Neural crest cell (in vitro differentiated cells): Measurements from ENCODE around the gene LZTR1. TPM values are rescaled to one million over a fixed set of nuclear protein-coding genes. Genes with fewer than 3 reads are reported as not detected.
A peak's percentile ranks its signal among the peaks of the same experiment; 100 is the strongest.

Experiments
- DNase-seq: peaks from one replicate; pipeline ENCODE4 v3.0.0; 2021; ENCODE audit warnings: low read depth, mixed read lengths, low spot score
- H3K27ac Mint-ChIP-seq: one replicate; pipeline ENCODE4 v1.8.0; 2021; ENCODE audit warnings: mild to moderate bottlenecking, mixed read lengths; ENCODE audit not compliant: unreplicated experiment
- H3K27me3 Mint-ChIP-seq: 2 replicates; pipeline ENCODE4 v1.8.0; 2021; ENCODE audit warnings: low read depth, mild to moderate bottlenecking, mixed read lengths
- H3K36me3 Mint-ChIP-seq: 2 replicates; pipeline ENCODE4 v1.8.0; 2021; ENCODE audit warnings: low read depth, mild to moderate bottlenecking, mixed read lengths
- H3K4me1 Mint-ChIP-seq: 2 replicates; pipeline ENCODE4 v1.8.0; 2021; ENCODE audit warnings: mixed read lengths
- H3K4me3 Mint-ChIP-seq: one replicate; pipeline ENCODE4 v1.8.0; 2021; ENCODE audit warnings: mild to moderate bottlenecking, mixed read lengths
- H3K9me3 Mint-ChIP-seq: 2 replicates; pipeline ENCODE4 v1.8.0; 2021; ENCODE audit warnings: mixed read lengths
- total RNA-seq: library from RNA; stranded (reverse); gene quantifications from 2 replicates; pipeline ENCODE4 v1.2.1, GENCODE V29; 2021
- TF ChIP-seq, protein P1 (sequence below): fragments of 200-600 bp; sonication (generic); conservative IDR thresholded peaks from 2 replicates; pipeline ENCODE4 v1.5.0; 2021; ENCODE audit warnings: antibody characterized with exemption, mild to moderate bottlenecking

The LZTR1 gene
- total RNA-seq, 1 donor from 2014 or later: 94.5 TPM

DNA sequence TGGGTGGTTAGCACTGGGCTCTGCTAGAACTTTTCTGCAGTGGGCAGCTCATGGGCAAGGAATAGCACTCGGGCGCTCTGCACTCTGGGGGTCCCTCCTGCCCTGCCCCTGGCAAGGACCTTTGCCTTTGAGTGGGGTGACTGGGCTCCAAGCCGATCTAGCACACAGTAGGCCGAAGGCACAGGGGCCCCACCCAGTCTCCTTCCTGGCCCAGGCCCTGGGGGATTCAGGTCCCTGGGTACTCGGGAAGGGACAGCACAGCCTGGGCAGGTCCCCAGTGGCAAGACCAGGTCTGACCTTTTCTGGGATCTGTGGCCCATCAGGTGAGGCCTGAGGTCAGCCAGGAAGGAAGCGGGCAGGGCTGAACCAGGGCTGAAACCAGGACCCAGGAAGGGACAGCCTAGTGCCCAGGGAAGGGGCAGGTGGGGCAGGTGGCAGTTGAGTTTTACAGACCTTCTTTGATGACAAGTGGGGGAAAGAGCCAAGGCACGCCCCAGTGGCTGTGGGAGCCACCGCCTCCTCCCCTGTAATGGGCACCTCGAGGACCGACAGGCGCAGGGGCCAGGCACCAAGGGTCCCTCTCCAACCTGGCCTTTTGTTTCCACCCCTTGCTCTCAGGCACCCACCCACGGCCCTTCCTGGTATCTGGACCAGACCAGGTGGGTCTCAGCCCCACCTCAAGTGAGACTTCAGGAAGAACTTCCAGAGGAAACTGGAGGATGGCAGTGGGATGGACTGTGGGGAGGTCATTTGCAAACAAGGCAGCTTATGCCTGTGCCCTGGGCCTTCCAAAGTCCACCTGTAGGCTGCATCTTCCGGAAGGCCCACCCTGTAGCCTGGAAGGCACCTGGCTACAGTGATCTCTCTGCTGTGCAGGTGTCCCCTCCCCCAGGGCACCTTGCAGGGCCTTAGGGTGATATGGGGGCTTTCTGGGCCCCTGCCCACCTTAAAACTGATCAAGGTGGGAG is 15.9 kb upstream of the LZTR1 start:
- Mint-ChIP-seq H3K4me1 (peaks cover 29% of the 10 kb centered on the region), H3K27ac (no peak overlapping the region), H3K36me3 (no peaks in the 10 kb centered on the region), H3K9me3 (no peaks in the 10 kb centered on the region), H3K27me3 (peaks cover 38% of the 10 kb centered on the region), H3K4me3 (no peak overlapping the region)
- TF ChIP-seq, protein P1, sequence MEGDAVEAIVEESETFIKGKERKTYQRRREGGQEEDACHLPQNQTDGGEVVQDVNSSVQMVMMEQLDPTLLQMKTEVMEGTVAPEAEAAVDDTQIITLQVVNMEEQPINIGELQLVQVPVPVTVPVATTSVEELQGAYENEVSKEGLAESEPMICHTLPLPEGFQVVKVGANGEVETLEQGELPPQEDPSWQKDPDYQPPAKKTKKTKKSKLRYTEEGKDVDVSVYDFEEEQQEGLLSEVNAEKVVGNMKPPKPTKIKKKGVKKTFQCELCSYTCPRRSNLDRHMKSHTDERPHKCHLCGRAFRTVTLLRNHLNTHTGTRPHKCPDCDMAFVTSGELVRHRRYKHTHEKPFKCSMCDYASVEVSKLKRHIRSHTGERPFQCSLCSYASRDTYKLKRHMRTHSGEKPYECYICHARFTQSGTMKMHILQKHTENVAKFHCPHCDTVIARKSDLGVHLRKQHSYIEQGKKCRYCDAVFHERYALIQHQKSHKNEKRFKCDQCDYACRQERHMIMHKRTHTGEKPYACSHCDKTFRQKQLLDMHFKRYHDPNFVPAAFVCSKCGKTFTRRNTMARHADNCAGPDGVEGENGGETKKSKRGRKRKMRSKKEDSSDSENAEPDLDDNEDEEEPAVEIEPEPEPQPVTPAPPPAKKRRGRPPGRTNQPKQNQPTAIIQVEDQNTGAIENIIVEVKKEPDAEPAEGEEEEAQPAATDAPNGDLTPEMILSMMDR: no peak
- DNase-seq: no peak

DNA sequence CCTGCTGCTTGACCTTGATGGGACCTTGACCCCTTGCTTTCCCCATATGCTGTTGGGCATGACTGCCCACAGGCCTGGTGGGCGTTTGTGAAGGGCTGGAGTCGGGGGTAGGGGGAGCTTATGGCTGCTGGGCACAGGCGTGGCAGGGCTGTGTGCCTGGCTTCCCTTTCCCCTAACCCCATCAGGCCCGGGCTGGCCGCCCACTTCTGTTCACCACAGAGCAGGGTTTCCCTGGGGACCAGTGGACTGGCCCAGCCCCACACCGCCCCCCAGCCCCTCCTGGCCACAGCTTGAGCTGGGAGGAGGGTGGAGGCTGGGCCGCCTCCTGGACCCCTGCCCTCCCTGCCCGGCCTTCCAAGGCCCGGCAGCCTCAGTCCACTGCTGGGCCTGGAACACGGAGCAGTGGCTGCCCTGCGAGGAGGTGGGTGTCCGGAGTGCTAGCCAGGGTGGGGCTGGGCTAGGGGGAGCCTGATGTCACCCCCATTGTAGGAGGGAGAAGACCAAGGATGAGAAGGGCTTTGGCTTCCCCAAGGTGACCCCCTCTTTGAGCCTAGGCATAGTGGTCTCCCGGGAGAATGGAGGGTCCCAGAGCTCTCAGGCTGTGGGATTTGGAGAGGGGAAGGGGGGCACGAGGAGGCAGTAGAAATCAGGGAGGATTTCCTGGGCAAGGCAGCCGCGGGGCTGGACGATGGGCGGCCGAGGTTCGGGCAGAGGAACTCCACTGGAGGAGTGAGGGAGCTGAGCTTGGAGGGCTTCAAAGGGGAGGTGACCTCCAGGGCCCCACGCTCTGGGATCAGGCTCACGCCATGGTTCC is 15.0 kb upstream of the LZTR1 start, which contains the start of gene AIFM3:
TSS of gene AIFM3 (plus strand) at position 373 of the 814 bp plus-strand sequence. CDS start 690 bp downstream, outside the sequence.
- TF ChIP-seq, protein P1: no peak
- Mint-ChIP-seq H3K27ac (no peak within 1 kb of the TSS), H3K36me3 (no peaks in the 10 kb centered on the region), H3K9me3 (no peaks in the 10 kb centered on the region), H3K4me3 (peak within 1 kb of the TSS; percentile 51), H3K27me3 (peaks cover 34% of the 10 kb centered on the region), H3K4me1 (peaks cover 32% of the 10 kb centered on the region)
- DNase-seq: no peak

GRCh38 chr22:20967697-20968211 is 14.3 kb upstream of the LZTR1 start:
- Mint-ChIP-seq H3K4me1 (peaks cover 36% of the 10 kb centered on the region), H3K27ac (no peak overlapping the region), H3K4me3 (peak overlapping the region; percentile 51), H3K27me3 (peaks cover 34% of the 10 kb centered on the region), H3K36me3 (no peaks in the 10 kb centered on the region), H3K9me3 (no peaks in the 10 kb centered on the region)
- TF ChIP-seq, protein P1: no peak
- DNase-seq: no peak

DNA sequence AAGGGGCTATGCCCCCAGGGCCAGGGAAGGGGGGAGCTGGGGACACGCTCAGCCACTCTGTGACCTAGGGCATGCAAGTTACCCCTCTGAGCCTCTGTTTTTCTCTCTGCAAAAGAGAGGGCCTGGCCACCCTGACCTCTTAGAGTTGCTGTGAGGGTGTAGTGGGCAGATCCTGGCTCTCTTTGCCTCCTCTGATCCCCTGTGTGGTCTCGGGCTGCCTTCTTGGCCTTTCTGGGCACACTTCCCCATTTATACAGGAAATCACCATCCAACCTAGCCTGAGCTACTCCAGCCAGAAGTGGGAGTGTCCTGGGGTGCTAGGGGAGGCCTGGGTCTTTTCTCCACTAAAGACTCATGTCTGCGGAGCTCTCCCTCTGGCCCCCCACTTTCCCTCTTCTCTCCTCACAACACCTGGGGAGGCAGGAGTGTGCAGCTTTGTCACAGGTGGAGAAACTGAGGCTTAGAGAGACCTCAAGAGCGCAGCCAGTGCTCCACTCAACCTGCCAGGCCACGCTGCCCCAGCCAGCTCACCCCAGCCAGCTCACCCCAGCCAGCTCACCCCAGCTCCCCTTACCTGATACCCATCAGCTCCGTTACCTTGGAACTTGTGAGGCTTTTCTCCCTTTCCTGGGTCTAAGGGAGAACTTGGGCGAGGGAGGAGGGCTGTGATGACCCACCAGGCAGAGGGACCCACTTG is 13.7 kb upstream of the LZTR1 start:
- Mint-ChIP-seq H3K4me3 (no peak overlapping the region), H3K4me1 (peaks cover 30% of the 10 kb centered on the region), H3K27me3 (peaks cover 27% of the 10 kb centered on the region), H3K36me3 (no peaks in the 10 kb centered on the region), H3K27ac (no peak overlapping the region), H3K9me3 (no peaks in the 10 kb centered on the region)
- no peak for DNase-seq
- TF ChIP-seq, protein P1: no peak
